SK-MEL-5 (cell line): ENCODE data around the gene TMEM14C. TPM values are rescaled to one million over a fixed set of nuclear protein-coding genes. Genes with fewer than 3 reads are reported as not detected.
"Not testable (repeated sequence)": the region's sequence is repeated elsewhere in the genome, so short reads cannot be mapped to it uniquely, and the experiment has no call there.

Experiments
- DNase-seq: peaks from one replicate; pipeline ENCODE4 v3.0.0-alpha.2; 2016; ENCODE audit warnings: low read depth, low spot score
- in situ Hi-C: cut with HindIII; loops from 2 replicates; pipeline ENCODE4 v1.10.0; 2016; ENCODE audit warnings: low sequenced_read_pairs, high pct_unique_total_duplicates, low pct_unique_long_range_greater_than_20kb
- total RNA-seq: library from RNA; depleted of rRNA; stranded (reverse); fragments of >200 nt; shearing (Covaris generic); gene quantifications from 2 replicates; pipeline ENCODE4 v1.2.3, GENCODE V29; 2014

Gene TMEM14C
- total RNA-seq, 1 experiment from 2014 or later: 270 TPM

- peak; percentile 49 for DNase-seq
- in situ Hi-C loops: no loop called here
Measured at GRCh38 chr6:10719296-10719963, 3.4 kb upstream of the TMEM14C start.

- in situ Hi-C loops: no loop called here
- DNase-seq: no peak
Measured at GRCh38 chr6:10719964-10720264, 3.0 kb upstream of the TMEM14C start.

- DNase-seq: no peak
- in situ Hi-C loops: no loop called here
Measured at GRCh38 chr6:10720265-10720959, 2.5 kb upstream of the TMEM14C start.

GRCh38 chr6:10720960-10721849 is 1.7 kb upstream of the TMEM14C start:
- DNase-seq, in situ Hi-C loops: not testable (repeated sequence)

GRCh38 chr6:10721850-10722569 is 860 bp upstream of the TMEM14C start:
- DNase-seq: no peak
- in situ Hi-C loops: no loop called here

GRCh38 chr6:10722570-10722819 is 375 bp upstream of the TMEM14C start:
- in situ Hi-C loops: no loop called here
- no peak for DNase-seq

GRCh38 chr6:10723567-10723881 is 654 bp downstream of the TMEM14C start:
- in situ Hi-C loops: no loop called here
- DNase-seq: no peak

- in situ Hi-C loops: no loop called here
- no peak for DNase-seq
Measured at GRCh38 chr6:10725044-10725443, 2.2 kb downstream of the TMEM14C start.

GRCh38 chr6:10725716-10726115 is 2.8 kb downstream of the TMEM14C start:
- DNase-seq: no peak
- in situ Hi-C loops: no loop called here

GRCh38 chr6:10730254-10730653 is 7.4 kb downstream of the TMEM14C start:
- in situ Hi-C loops: no loop called here
- DNase-seq: no peak

GRCh38 chr6:10733151-10733715 is 10.4 kb downstream of the TMEM14C start:
- in situ Hi-C loops: no loop called here
- DNase-seq: peak; percentile 42

- no peak for DNase-seq
- in situ Hi-C loops: no loop called here
Measured at GRCh38 chr6:10733863-10734262, 11.0 kb downstream of the TMEM14C start.

GRCh38 chr6:10736731-10737130 is 13.9 kb downstream of the TMEM14C start:
- DNase-seq: no peak
- in situ Hi-C loops: no loop called here

- in situ Hi-C loops: no loop called here
- no peak for DNase-seq
Measured at GRCh38 chr6:10740061-10740460, 17.2 kb downstream of the TMEM14C start.

GRCh38 chr6:10741643-10742042 is 18.8 kb downstream of the TMEM14C start:
- in situ Hi-C loops, DNase-seq: not testable (repeated sequence)

- in situ Hi-C loops: no loop called here
- no peak for DNase-seq
Measured at GRCh38 chr6:10742251-10742650, 19.4 kb downstream of the TMEM14C start.

- no peak for DNase-seq
- in situ Hi-C loops: no loop called here
Measured at GRCh38 chr6:10743515-10743914, 20.6 kb downstream of the TMEM14C start.

GRCh38 chr6:10745116-10745515 is 22.2 kb downstream of the TMEM14C start:
- in situ Hi-C loops: no loop called here

More at GRCh38 chr6:10745116-10745515, 22.2 kb downstream of the TMEM14C start:
- no peak for DNase-seq
